Colonic mucosa (tissue), 4 donors: ENCODE measurements around the gene RBM45. TPM values are rescaled to one million over a fixed set of nuclear protein-coding genes. Genes with fewer than 3 reads are reported as not detected.

ENCODE experiments used
- DNase-seq: peaks from one replicate; pipeline ENCODE4 v3.0.0-alpha.2; 2020
- H3K27ac ChIP-seq: fragments of 200-600 bp; one replicate; pipeline ENCODE4 v1.8.0; 2021
- H3K27me3 ChIP-seq: fragments of 200-600 bp; one replicate; pipeline ENCODE4 v1.8.0; 2021
- H3K36me3 ChIP-seq: fragments of 200-600 bp; one replicate; pipeline ENCODE4 v1.8.0; 2021
- H3K4me1 ChIP-seq: fragments of 200-600 bp; one replicate; pipeline ENCODE4 v1.8.0; 2021; ENCODE audit warnings: mild to moderate bottlenecking
- H3K4me3 ChIP-seq: fragments of 200-600 bp; one replicate; pipeline ENCODE4 v1.8.0; 2021
- H3K9ac ChIP-seq, 2 donors: one replicate each; pipeline ENCODE4 v1.7.0; 2013; ENCODE audit warnings: control low read depth in 2 of 2, low read depth in 2 of 2, low read length in 2 of 2
- H3K9me3 ChIP-seq: fragments of 200-600 bp; one replicate; pipeline ENCODE4 v1.8.0; 2021
- intact Hi-C: fragments of 100-400 bp; cut with DNase I; formaldehyde crosslinking; loops from one replicate; pipeline ENCODE4 v1.14.1; 2022
- total RNA-seq, 2 donors: library from RNA; stranded (reverse); fragmentation: NEBNext Ultra II Directional in 1 of 2; extraction: Animal tissue kit (Norgen Biotek cat#: 25700) in 1 of 2; gene quantifications; one replicate each; pipeline ENCODE4 v1.2.1, GENCODE V29; 2021
- TF ChIP-seq, protein P1 (sequence below): fragments of 200-600 bp; IDR thresholded peaks from one replicate; pipeline ENCODE4 v1.8.0; 2022; ENCODE audit warnings: antibody characterized with exemption, mild to moderate bottlenecking
- donor health status: healthy.
- donor health status: DM: no; HTN: no; CAD: no.
- donor health status: DM: no; HTN: no; CAD: no.

Gene RBM45
- total RNA-seq, 2 donors from 2014 or later, result 12.1 to 12.7 TPM

DNA sequence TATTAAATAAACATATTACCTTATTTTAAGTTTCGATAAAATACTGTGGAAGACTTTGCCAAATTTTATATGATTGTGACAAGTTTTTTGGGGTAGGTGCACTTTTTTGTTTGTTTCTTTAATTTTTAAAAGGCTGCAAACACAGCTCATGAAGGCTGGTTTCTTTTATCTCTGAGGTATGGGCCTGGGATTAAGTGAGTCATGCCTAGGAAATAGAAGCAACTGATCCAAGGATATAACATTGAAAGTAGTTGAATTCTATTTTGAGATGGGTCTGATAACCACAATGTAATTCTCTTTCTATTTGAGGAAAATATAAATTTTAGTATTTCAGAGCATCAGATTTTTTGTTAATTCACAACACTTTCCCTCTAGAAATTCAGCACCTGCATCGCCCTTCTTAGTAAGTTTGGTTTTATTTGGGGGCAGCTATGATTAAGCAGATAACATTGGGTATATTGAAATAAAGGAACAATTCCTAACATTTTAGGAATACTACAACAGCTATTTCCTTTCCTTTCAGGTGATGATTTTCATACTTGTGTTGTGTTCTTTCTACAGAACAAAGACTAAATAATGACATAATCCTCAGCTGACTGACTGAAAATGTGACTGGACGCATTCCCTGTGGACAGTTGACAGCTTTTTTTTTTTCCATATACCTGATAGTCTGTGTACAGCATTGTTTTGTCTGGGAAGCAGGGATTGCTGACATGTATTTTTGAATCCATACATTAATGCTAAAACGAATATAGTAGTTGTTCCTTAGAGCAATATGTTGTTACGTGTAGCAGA lies 16.8 kb downstream of the RBM45 start:
- Histone ChIP-seq H3K4me1 (no peaks in the 10 kb centered on the region), H3K27ac (no peak overlapping the region), H3K27me3 (no peaks in the 10 kb centered on the region), H3K9me3 (no peaks in the 10 kb centered on the region), H3K4me3 (no peak overlapping the region), H3K9ac (no peak overlapping the region), H3K36me3 (no peaks in the 10 kb centered on the region)
- TF ChIP-seq, protein P1, sequence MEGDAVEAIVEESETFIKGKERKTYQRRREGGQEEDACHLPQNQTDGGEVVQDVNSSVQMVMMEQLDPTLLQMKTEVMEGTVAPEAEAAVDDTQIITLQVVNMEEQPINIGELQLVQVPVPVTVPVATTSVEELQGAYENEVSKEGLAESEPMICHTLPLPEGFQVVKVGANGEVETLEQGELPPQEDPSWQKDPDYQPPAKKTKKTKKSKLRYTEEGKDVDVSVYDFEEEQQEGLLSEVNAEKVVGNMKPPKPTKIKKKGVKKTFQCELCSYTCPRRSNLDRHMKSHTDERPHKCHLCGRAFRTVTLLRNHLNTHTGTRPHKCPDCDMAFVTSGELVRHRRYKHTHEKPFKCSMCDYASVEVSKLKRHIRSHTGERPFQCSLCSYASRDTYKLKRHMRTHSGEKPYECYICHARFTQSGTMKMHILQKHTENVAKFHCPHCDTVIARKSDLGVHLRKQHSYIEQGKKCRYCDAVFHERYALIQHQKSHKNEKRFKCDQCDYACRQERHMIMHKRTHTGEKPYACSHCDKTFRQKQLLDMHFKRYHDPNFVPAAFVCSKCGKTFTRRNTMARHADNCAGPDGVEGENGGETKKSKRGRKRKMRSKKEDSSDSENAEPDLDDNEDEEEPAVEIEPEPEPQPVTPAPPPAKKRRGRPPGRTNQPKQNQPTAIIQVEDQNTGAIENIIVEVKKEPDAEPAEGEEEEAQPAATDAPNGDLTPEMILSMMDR, result no peak
- DNase-seq, result no peak
- intact Hi-C loops, result no loop called here

DNA sequence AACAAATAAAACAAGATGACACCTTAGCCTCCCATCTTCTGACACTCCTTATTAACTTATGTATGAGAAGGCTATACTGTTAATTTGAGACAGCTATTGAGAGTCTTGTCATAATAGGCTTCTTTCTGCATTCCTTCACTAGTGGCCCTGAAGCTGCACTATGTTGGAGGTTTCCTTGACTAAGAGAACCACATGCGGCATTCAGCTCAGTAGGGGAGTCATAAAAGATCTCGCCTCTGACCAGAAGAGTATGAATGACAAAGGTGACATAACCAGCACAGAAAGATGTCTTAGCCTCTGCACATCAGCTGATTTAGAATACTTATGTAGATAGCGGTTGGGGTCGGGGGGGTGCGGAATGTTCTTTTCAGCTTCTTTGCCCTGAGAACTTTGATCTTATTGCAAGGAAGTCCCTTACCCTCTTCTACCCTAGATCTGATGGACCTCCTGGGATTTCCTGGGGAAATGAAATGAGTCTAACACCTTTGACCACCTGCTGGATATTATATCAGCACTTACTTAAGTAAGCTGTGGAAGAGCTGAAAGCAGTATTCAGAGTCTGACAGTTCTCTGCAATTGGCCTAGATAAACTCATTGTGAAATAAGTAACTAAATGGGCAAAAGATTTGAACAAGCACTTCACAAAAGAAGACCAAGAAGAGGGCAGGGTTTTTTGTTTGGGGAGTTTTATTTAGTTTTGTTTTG lies 24.2 kb downstream of the RBM45 start:
- no peak for DNase-seq
- intact Hi-C loops, result loop anchor here (10.0 kb wide), 2 partner anchors 68 to 148 kb away; no protein-coding TSS in a partner anchor
- H3K27me3 ChIP-seq, result peaks cover 4% of the 10 kb centered on the region
- H3K4me1 ChIP-seq, result no peaks in the 10 kb centered on the region
- TF ChIP-seq, protein P1, result no peak
- H3K36me3 ChIP-seq, result no peaks in the 10 kb centered on the region
- no peaks in the 10 kb centered on the region for H3K9me3 ChIP-seq
- H3K27ac ChIP-seq, result no peak overlapping the region
- H3K9ac ChIP-seq, result no peak overlapping the region
- no peak overlapping the region for H3K4me3 ChIP-seq

DNA sequence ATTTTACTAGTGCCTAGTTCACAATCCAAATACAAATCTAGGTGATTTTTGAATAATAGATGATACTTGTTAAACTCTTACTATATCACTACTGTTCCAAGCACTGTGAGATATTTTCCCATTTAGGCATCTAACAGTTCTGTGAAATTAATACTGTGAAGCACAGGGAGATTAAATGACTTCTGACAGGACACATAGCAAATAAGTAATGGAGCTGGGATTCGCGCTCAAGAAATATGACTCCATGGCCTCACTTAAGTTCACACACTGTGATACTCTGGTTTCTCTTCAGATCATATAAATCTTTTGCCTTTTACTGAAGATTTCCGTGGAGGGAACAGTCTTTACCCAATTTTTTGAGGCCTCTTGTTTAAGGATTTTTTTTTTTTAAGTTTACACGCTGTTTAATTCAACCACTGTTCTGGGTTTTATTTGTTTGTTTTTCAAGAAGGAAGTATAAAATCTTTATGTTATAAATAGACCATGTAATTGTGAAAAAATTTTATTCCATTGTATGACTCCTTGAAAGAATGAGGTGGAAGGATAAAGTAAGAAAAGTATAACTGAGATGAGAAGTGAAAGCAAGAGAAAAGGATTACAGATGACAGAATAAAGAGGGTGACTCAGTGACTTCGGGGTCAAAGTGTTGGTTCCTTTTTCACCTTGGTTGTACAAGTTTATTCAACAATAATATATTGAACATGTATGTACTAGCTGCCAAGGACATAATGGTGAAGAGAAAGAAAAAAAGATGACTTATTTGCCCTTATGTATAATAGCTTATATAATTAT lies 30.2 kb downstream of the RBM45 start:
- Histone ChIP-seq H3K4me3 (no peak overlapping the region), H3K4me1 (no peaks in the 10 kb centered on the region), H3K9ac (no peak overlapping the region), H3K27ac (no peak overlapping the region), H3K9me3 (no peaks in the 10 kb centered on the region), H3K27me3 (peaks cover 4% of the 10 kb centered on the region), H3K36me3 (no peaks in the 10 kb centered on the region)
- TF ChIP-seq, protein P1, result no peak
- intact Hi-C loops, result no loop called here
- no peak for DNase-seq

DNA sequence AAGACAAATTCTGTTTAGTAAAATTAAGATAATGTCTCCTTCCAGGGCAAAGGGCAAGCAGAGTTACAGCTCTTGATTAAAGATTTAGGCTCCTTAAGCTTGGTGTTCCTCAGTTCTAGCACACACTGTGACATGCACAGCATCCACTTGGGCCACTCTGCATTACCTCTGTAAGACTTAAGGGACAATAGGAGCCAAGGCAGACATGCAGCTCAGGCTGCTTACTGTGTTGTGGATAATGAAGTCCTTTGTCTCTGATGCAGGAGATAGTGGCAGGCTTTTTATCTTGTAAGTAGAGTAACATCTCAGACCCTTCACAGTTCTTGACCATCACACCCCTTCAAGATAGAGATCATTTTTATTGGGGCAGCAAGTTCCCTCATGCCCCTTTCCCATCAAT lies 31.2 kb downstream of the RBM45 start:
- H3K4me1 ChIP-seq, result no peaks in the 10 kb centered on the region

DNA sequence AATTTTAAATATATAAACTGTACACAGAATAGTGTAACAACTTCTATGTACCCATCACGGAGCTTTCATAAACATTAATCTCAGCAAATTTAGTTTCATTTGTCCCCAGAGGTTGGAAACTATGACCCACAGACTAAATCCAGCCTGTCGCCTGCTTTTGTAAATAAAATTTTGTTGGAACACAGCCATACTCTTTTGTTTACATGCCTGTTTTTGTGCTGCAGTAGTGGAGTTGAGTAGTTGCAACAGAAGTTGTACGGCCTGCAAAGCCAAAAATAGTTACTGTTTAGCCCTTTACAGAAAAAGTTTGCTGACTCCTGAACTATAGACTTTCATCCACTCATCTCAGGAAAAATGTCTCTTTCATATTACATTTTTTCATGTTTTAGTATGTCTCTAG lies 39.8 kb downstream of the RBM45 start:
- DNase-seq, result no peak
- no peaks in the 10 kb centered on the region for H3K36me3 ChIP-seq
- TF ChIP-seq, protein P1, result no peak
- H3K9me3 ChIP-seq, result no peaks in the 10 kb centered on the region
- no peaks in the 10 kb centered on the region for H3K4me1 ChIP-seq
- intact Hi-C loops, result no loop called here
- no peak overlapping the region for H3K27ac ChIP-seq
- H3K4me3 ChIP-seq, result no peak overlapping the region
- H3K9ac ChIP-seq, result no peak overlapping the region
- no peaks in the 10 kb centered on the region for H3K27me3 ChIP-seq

More for the DNA sequence above, 31.2 kb downstream of the RBM45 start:
- intact Hi-C loops, result no loop called here
- no peaks in the 10 kb centered on the region for H3K36me3 ChIP-seq
- H3K9me3 ChIP-seq, result no peaks in the 10 kb centered on the region
- no peak overlapping the region for H3K9ac ChIP-seq
- TF ChIP-seq, protein P1, result no peak
- no peak overlapping the region for H3K27ac ChIP-seq
- H3K4me3 ChIP-seq, result no peak overlapping the region
- DNase-seq, result no peak
- H3K27me3 ChIP-seq, result peaks cover 4% of the 10 kb centered on the region
